NCI-H2227 (cell line): ENCODE measurements around the gene TOM1.
"Not testable (repeated sequence)": the region's sequence is repeated elsewhere in the genome, so short reads cannot be mapped to it uniquely, and the experiment has no call there.

Experiments used
- DNase-seq: peaks from one replicate; lab custom pipeline; 2025; ENCODE audit not compliant: unreplicated experiment; lab: John Stamatoyannopoulos, UW

The TOM1 gene

DNA sequence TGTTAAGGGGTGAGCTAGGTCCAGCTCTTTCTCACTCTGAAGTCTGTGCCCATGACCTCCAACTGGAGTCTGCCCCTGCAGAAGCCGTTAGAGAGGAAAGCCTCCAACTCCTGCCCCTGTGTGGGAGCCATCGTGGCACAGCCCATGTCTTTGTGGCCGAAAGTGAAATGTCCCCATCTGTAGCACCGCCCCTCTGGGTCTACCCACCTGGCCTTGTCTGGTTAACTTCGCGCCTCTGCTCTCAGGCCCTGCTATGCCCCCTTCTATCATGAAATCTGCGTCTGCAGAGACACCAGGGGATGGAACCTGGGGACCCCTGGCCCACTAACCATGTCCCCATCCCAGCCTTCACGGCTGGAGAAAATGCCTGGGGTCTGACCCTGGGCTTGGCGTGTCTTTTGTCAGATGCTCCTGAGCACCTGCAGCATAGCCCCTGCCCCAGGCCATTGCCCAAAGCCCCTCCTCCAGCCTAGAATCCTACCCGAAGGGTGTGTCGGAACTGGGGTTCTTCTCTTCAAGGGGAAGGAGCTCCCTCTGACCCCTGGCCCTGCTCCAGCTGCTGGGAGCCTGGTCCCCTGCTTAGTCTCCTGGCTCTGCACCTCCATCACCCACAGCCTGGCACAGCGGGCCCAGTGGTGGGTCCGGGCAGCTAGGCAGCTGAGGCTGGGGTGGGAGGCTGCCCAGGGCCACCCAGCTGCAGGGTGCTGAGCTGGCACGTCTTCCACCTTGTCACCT, 45.4 kb downstream of the TOM1 start:
- no peak for DNase-seq

DNA sequence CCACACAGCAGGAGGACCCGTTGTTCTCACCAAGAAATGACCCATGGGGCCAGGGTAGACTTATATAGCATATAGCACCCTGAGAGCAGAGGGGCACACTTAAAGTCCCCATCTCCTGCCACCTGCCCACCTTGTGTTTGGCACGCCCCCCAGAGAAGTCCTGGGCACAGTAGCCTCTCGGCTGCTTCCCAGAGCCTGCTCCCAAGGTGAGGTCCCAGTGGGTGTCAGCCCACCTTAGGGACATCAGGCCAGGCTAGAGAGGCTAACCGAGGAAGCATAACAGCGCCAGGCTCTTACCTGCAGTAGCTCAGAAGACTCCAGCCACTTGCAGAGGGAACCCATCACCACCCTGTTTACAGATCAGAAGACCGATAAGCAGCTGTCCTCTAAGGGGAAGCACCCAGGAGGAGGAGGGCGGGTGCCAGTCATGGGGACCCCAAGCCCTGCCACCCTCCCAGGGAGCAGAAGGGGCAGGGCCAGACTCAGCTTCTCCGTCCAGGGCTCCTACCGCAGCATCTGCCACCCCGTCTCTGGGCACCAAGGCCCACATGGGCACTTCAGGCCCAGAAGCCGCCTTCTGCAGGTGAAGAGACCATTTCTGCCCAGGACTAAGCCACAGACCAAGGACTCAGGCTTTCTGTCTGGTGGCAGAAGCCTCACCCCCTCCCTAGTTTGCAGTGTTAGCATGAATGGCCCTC, 46.3 kb downstream of the TOM1 start:
- no peak for DNase-seq

DNA sequence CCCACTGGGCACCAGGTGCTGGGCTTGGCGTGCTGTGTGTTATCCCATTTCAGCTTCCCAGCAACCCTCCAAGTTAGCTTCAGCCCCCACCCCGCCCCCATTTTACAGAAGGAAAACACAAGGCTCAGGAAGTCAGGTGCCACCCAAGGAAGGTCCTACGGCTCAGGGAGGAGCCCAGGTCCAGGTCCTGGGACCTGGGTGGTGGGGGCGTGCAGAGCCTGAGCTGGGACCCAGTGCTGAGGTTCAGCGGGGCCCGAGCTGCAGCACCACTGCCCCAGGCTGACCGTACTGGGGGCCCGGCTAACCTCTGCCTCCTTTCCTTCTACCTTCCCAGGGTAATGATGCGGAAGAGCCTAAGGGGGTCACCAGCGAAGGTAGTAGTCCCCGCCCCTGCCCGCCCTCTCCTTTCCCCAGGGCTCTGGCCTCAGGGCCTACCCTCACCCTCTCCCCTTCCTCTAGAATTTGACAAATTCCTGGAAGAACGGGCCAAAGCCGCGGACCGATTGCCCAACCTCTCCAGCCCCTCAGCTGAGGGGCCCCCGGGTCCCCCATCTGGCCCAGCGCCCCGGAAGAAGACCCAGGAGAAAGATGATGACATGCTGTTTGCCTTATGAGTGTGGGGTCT, 47.0 kb downstream of the TOM1 start:
- DNase-seq, result no peak

DNA sequence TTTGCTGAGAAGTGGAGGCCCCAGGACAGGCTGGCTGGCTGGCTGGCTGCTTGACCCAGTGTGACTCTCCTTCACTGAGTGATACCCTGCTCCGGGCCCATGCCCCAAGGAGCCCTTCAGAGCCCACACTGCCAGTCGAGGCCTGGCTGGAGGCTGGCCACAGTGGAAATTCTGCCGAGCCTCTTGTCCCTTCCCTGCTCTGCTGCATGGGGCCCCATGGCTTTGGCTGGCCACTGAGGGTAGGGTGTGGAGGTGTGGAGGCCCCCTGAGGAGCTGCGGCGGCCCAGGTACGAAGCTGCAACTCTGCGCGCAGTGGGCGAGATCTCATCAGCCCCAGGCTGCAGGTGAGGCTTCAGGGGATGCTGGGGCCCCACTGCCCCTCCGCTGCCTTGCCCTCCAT, 47.8 kb downstream of the TOM1 start:
- no peak for DNase-seq

DNA sequence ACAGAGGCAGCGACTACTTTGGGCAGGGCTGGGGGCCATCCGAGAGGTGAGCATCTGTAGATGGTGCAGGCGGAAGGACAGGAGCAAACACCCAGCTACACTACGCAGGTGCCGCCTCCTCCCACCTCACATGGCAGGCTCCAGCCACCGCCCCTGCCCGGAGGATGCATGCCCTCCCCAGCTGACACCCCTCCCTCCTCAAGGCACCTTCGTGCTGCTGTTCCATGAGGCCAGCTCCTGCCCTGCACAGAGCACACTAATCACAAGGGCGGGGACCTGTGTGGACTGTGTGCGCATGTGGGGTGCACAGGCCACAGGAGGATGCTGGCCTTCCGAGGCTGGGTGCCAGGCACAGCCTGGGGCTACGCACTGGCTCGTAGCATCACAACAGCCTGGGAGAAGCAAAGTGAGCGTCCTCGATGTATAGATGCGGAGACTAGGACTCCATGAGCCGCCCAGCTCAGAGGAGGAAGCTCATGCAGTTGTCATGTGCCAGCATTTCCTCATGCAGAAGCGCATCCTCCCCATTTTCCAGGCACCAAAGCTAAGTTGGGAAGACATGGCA, 48.4 kb downstream of the TOM1 start:
- no peak for DNase-seq

DNA sequence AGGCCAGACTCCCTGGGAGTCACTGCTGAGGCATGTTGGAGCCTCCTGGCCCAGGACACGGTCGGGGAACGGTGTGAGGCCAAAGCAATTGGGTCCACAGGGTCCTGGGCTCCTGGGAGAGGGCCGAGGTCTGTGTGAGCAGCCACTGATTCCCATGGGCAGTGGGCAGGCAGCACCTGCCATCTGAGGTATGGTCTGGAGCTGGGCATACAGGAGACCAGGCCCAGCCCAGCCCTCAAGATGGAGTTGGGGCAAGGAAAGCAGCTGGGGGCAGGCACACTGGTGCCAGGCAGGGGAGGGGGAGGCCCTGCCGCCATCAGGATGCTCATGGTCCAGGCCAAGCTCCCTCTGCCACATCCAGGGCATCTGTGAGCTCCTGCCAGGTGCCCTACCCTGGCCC, 49.0 kb downstream of the TOM1 start:
- no peak for DNase-seq

DNA sequence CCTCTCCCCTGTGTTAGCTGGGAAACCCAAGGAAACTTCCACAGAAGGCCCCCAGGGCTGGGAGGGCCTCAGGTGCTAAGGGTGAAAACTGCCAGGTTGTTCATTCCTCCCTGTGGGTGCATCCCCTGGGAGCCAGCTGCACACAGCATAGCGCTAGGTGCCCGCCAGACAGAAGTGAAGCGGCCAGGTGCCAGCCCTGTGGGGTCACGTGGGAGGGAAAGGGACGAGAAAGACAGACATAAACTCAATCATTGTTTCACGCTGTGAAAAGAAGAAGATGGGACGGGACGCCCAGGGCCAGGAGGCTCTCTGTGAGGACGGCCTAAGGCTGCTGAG, 49.6 kb downstream of the TOM1 start:
- DNase-seq, result no peak

DNA sequence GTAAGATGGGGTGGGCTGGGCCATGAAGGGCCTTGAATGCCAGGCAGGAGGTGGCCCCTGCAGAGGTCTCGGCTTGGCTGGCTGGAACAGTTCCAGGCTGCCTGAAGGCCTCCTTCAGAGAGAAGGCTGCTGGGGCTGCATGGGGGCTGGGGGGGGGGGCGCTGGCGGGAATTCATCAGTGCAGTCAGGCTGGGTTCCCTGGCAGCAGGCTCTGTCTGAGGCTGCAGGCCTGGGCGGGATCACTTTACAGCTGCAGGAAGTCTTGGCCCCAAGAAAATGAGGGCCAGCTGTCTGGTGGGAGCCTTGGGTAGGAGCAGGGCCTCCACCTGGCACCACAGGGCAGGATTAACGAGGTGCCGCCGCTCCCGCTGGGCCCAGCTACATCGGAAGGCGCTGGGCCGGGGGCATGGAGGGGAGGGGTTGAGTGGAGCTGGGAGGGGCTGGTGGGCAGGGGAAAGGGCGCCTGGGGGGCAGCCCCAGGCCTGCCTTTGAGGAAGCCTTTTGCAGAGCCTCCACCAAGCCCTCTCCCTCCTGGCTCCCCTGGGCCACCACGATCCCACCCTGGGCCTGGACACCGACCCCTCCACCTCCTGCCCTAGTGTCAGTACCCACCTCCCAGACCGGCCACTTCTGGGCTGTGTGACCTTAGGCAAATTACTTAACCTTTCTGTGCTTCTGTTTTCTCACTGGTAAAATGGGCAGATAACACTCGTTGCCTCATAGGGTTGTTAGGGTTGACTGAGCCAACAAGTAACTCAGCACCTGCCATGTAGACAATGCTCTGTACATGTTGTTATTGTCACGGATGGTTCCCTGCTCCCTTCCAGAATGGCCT, 50.2 kb downstream of the TOM1 start:
- DNase-seq, result peak; percentile 38

DNA sequence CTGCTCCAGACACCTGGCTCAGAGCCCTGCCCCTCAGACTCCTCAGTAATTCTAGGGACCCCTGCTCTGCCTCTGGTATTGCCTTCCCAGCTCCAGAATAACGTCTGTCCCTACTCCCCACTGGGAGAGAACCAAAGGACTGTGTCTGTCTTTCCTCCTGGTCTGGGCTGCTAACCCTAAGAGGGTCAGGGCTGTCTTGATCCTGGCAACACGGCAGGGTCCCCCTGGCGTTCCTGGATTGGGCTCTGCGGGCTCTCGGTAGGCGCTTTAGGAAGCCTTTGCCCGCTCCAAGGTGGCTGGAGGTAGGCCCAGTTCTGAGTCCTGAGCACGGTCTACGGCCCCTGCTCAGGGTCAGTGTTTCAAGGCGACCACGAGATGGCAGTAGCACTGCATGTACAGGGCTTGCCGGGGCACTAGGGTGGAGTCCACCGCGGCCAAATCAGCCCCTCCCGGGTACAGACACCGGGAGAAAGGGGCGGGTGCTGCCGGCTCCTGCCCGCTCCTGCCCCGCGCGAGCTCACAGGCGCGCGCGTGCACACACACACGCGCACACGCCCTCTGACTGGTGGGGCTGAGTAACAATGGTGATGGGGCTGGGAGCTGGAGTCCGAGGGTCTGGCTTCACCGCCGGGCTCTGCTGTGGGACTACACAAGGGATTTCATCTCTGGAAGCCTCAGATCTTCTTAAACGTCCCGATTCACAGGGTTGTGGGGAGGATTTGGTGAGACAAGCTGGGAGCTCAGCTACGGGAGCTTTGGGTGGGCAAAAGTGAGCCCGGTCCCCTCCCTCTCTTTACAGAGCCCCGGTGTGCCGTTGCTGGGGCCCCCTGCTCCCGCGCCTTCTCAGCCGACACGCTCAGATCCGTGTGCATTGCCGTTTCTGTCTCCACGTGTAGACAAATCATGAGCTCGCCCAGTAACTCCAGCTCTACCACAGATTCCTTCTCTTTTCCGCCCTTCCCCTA, 51.1 kb downstream of the TOM1 start:
- peak; percentile 88 for DNase-seq

DNA sequence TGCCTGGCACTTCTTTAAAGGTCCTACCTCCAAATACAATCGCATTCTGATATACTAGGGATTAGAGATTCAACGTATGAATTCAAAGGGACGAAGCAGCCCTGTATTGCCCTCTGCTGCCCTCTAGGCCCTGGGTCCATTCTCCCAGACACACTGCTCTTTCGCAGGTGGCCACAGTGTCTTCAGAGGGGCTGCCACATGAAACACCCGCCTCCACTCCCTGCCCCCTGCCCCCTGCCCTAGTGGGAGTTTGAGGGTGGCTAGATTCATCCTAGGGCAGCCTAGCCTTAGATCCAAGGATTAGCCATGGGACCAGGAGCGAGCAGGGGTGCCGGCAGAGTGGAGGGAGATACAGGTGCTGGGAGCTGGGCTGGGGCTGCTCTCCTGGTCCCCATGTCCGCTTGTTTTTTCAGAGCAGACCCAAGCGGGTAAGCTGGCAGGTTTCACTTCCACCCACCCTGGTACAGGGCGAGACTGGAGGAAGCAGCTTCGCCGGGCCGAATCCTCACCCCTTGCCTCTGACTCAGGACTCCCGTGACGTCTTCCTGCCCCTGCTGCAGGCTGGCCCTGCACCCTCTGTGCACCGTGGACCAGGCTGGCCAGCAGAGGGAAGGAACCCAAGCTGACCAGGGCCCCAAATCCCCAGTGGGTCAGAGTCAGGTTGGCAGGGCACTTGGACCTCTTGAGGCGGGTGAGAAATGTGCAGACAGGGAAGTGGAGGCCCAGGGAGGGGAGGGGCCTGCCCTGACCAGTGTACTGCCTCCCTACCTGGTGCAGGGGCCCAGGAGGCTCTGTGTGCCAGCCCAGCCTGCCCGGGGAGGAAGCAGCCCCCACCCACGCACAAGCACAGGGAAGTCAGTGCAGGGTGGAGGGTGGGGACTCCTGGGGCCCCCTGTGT, 52.8 kb downstream of the TOM1 start:
- no peak for DNase-seq

DNA sequence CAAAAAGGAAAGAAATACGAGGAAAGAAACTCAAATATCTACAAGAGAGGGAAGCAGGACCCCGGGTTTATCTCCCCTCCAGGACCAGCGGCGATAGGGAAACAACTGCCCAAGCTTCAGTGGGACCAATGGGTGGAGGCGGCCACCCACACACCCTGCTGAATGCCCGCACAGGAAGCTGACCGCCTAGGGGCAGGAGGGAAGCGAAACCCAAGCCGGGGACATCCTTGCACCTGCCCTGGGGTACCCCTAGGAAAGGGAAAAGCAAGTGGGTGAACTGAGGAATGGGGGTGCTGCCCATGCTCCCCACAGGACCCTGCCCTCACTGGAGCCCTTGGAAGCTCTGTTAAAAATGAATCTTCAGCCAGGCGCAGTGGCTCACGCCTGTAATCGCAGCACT, 53.6 kb downstream of the TOM1 start:
- no peak for DNase-seq

DNA sequence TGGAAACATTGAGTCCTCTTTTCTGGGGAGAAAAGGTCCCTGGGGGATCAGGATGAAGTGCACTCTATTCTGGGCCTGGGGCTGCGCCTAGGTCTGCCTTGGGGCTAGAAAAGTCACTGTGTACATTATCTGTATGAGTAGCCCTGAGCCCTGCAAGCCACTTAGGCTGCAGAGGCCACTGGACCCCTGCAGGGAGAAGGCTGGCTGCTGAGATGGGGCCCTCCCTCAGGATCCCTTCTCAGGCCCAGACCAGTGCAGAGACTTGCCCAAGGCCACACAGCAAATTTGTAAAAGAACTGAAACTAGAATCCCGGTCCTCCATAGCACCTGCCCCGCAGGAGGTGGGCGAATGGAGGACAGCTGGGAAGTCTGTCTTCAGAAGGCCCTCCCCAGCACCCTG, 54.4 kb downstream of the TOM1 start:
- no peak for DNase-seq

DNA sequence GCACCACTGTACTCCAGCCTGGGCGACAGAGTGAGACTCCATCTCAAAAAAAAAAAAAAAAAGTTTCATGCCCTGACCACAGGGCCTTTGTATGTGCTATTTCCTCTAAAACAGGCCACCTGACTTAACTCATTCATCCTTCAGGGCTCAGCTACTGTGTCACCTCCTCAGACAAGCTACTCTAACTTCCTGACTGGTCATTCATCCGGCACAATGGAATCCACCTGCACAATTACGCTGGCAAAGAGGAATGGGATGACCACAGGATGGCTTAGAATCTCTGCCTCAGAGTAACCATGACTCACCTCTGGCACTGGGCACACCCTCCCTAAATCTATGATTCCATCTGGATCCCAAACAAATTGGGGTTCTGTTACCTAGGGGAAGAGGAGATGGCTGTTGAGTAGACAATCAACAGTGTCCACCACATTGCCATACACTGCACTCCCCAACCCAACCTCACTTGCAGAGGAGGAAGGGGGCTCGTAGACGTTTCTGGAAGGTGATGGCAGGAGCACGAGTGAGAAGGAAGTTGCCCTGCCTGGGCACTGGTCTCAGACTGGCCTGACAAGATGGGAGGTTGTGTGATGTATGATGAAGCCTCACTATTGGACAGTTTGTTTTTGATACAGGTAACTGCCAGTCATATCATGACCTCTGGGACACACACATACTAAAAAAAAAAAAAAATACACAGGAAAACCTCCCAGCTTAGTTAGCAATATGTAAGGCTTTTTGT, 58.4 kb downstream of the TOM1 start:
- no peak for DNase-seq

DNA sequence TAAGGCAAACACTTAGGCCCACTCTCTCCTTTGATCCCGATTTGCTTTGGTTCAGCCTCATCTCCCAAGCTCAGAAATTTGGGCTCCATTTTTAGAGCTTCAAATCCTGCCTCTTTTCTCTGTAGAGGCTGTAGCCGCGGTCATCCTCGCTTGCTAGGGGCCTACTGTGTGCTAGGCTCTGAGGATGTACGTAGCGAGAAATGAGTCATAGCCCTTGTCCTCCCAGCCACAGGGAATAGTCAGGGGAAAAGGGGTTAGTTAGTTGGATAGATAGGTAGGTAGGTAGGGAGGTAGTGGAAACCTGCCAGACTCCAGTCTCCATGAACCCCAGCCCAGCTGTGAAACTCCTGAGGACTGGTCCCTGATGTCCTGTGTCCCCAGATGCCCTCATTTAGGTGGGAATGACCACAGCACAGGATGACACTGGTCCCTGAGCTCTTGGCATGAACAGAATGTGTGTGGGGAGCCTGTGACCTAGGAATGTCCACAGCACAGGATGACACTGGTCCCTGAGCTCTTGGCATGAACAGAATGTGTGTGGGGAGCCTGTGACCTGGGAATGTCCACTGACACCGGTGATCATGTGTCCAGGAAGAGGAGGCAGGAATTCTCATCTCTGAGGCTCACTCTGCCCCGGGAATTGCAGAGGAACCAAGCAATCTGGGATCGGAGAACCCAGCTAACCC, 59.8 kb downstream of the TOM1 start:
- DNase-seq, result no peak

DNA sequence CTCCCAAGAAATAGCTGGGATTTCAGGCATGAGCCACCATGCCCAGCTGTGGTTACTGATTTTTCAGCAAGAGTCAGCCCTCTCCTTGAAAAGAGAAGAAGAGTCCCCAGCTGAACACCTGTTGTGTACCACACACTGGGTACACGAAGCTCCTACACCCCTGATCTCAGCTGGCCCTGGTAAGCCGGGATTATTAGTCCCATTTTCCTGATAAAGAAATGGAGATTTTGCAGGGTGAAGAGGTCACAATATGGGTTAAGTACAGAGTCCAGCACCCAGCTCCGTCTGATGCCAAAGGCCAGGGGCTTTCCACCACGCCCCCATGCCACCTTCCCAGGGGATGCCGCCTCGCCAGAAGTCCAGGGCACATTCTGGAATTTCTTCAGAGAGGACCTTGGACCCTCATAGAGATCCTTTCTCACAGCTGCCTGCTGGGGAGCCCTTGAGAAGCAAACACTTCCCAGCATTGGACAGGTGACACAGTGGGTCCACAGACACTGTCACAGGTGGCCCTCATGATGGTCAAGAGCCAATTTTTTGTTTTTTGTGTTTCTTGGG, 61.4 kb downstream of the TOM1 start:
- DNase-seq, result no peak

DNA sequence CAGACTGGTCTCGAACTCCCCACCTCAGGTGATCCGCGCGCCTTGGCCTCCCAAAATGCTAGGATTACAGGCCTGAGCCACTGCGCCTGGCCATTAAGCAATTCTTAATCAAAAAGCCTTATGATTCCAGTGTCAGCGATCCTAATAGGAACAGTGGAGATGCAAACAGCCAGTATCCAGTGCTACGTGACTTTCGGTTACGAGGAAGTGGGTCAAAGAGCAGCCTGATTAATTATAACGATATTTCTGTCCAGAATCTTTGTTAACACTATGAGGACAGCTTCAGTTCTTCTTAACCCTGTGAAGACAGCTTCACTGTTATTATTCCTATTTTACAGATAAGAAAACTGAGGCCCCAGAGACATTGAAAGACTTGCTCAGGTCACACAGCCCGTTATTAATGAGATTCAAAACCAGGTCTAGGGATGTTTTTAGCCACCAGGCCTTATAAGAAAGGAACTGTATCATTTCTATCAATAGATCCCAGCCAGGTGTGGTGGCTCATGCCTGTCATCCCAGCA, 63.9 kb downstream of the TOM1 start:
- no peak for DNase-seq

DNA sequence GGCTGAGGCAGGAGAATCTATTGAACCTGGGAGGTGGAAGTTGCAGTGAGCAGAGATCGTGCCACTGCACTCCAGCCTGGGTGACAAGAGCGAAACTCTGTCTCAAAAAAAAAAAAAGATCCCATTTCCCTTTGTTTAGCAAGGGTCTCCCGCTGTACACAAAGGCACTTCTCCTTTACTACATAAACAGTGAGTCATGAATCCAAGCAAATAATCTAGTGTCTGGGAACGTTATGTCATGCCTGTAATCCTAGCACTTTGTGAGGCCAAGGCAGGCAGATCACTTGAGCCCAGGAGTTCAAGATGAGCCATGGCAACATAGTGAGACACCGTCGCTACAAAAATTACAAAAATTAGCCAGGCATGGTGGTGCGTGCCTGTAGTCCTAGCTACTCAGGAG, 64.5 kb downstream of the TOM1 start:
- DNase-seq, result not testable (repeated sequence)
